ENCODE results near the gene EHD3.

DNA sequence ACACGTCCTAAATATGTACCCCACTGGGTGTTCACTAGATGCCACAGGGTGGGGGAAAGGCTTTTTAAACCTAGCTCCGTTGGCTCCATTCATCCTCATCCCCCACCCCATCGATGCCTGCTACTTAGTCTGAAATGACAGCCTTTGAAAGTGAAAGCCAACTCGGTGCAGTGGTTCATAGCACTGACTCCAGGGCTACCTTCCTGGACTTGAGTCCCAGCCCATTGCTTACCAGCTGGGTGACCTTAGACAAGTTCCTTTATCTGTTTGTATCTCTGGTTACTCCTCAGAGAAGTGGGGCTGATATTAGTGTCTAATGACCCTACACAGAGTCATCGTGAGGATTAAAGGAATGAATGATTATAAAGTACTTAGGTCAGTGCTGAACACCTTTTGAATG, 24.4 kb downstream of the EHD3 start:
- TF ChIP-seq CTCF (IDR thresholded peaks at IDR 0.05; ENCODE audit: insufficient read depth, low read depth, low read length) (no peak), EZH2 (IDR thresholded peaks at IDR 0.05; ENCODE audit: insufficient read depth, low read length) (no peak)
